Muscle layer of colon (tissue), 2 donors: Measurements from ENCODE around the gene COL15A1.

Source experiments
- H3K27ac ChIP-seq: one replicate; pipeline ENCODE4 v1.7.0; 2013; ENCODE audit warnings: low read depth, mild to moderate bottlenecking, low read length, moderate library complexity
- H3K27me3 ChIP-seq, 2 donors: one replicate each; pipeline ENCODE4 v1.7.0; 2013; ENCODE audit warnings: low read length in 2 of 2, mild to moderate bottlenecking in 2 of 2; ENCODE audit not compliant: insufficient read depth in 2 of 2, control insufficient read depth in 1 of 2
- H3K36me3 ChIP-seq: one replicate; pipeline ENCODE4 v1.7.0; 2013; ENCODE audit warnings: mild to moderate bottlenecking, low read length; ENCODE audit not compliant: insufficient read depth
- H3K4me1 ChIP-seq: one replicate; pipeline ENCODE4 v1.7.0; 2013; ENCODE audit warnings: mild to moderate bottlenecking, low read length; ENCODE audit not compliant: insufficient read depth
- H3K4me3 ChIP-seq, 2 donors: one replicate each; pipeline ENCODE4 v1.7.0; 2013; ENCODE audit warnings: low read length in 2 of 2, low read depth in 1 of 2, mild to moderate bottlenecking in 1 of 2, moderate library complexity in 1 of 2
- H3K9ac ChIP-seq: one replicate; pipeline ENCODE4 v1.7.0; 2013; ENCODE audit warnings: low read length
- H3K9me3 ChIP-seq: one replicate; pipeline ENCODE4 v1.7.0; 2013; ENCODE audit warnings: mild to moderate bottlenecking, low read length
- donor health status: abdominal sarcoma.
- donor health status: Adenocarcinoma of cecum.

The COL15A1 gene

GRCh38 chr9:98998441-98999151, 54.9 kb downstream of the COL15A1 start:
- H3K9ac ChIP-seq, result peak overlapping the region; percentile 37
- H3K4me1 ChIP-seq, result peaks cover 51% of the 10 kb centered on the region
- H3K27ac ChIP-seq, result peak overlapping the region; percentile 77
- peak overlapping the region in 1 of 2 donors; percentile 22 for H3K4me3 ChIP-seq
- peaks cover 37% of the 10 kb centered on the region for H3K36me3 ChIP-seq
- no peaks in the 10 kb centered on the region for H3K27me3 ChIP-seq
- H3K9me3 ChIP-seq, result no peaks in the 10 kb centered on the region

DNA sequence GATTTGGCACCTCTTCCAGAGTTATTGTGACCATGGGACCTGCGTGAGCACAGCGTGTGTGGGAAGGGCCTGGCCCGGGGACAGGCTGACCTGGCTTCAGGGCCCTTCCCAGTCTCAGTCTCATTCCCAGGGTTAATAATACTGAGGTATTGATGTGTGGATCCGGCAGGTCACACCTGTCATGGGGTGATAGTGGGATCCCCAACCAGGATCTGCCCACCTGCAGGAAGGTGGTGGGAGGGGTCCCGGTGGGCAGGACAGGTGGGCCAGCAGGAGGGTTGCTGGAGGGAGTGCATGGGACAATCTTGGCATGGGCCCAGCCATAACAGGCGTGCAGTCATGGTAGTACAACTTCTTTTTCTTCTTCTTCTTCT, 55.4 kb downstream of the COL15A1 start:
- Histone ChIP-seq H3K36me3 (peaks cover 42% of the 10 kb centered on the region), H3K4me1 (peaks cover 51% of the 10 kb centered on the region), H3K9ac (peak overlapping the region; percentile 37), H3K9me3 (no peaks in the 10 kb centered on the region), H3K27me3 (no peaks in the 10 kb centered on the region), H3K4me3 (peak overlapping the region in 1 of 2 donors; percentile 22), H3K27ac (peak overlapping the region; percentile 77)

DNA sequence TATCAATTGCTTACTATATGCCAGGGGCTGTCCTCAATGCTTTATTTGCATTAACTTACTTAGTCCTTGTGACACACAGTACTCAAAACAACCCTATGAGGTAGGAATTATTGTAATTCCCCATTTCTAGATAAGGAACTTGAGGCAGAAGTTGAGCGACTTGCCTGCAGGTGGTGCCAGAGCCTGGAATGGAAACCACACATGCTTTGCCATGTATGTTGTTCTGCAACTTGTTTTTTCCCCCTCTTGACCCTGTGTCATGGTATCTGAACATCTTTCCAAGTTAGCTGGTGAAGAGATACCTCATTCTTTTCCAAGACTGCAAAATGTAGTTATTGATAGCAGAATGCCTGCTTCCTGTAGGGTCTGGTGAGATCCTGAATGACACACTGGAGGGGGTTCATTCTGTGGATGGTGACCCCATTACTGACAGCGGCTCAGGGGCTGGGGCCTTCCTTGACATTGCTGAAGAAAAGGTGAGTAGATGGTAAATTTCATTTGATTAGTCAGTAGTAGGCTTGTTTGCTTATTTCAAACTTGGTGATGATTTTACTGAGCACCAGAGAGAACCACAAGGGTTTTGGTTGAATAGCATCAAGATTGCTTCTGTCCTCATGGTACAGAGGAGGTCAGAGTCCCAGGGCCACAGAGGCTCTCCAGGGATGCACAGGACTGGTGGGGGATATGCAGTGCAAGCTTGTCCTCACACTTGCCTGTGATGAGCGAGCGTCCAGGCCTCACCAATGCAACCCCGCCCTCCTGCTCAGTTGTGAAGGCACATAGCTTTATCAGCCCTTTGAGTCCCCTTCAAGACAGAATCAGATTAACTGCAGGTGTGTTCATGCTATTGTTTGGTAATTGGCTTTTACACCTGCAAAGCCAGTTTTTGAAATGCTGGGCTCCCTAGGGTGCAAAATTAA, 57.0 kb downstream of the COL15A1 start:
- Histone ChIP-seq H3K4me1 (peaks cover 35% of the 10 kb centered on the region), H3K9me3 (no peaks in the 10 kb centered on the region), H3K36me3 (peaks cover 53% of the 10 kb centered on the region), H3K9ac (no peak overlapping the region), H3K27me3 (no peaks in the 10 kb centered on the region), H3K27ac (no peak overlapping the region), H3K4me3 (no peak overlapping the region)

DNA sequence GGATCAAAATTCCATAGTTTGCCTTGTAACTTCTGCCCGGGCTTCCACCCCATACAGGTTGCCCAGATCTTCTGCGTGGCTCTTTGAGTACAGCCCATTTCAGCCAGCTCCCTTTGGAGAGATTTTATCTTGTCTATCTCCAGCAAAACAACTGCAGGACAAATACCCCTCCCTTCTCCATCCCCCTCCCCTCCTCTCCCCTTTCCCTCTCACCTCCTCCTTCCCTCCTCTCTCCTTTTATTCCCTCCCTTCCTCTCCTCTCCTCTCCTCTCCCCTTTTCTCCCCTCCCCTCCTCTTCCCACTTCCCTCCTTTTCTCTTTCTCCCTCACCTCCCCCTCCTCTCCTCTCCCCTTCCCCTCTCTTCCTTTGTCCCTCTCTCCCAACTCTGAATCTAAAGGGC, 58.2 kb downstream of the COL15A1 start:
- Histone ChIP-seq H3K9me3 (no peaks in the 10 kb centered on the region), H3K4me3 (no peak overlapping the region), H3K9ac (no peak overlapping the region), H3K4me1 (peaks cover 25% of the 10 kb centered on the region), H3K27me3 (no peaks in the 10 kb centered on the region), H3K27ac (no peak overlapping the region), H3K36me3 (peaks cover 59% of the 10 kb centered on the region)

GRCh38 chr9:99002706-99003105, 59.0 kb downstream of the COL15A1 start:
- Histone ChIP-seq H3K4me3 (no peak overlapping the region), H3K4me1 (peaks cover 17% of the 10 kb centered on the region), H3K9ac (no peak overlapping the region), H3K27ac (no peak overlapping the region), H3K27me3 (no peaks in the 10 kb centered on the region), H3K9me3 (no peaks in the 10 kb centered on the region), H3K36me3 (peaks cover 56% of the 10 kb centered on the region)

GRCh38 chr9:99003308-99003707, 59.6 kb downstream of the COL15A1 start:
- no peak overlapping the region for H3K27ac ChIP-seq
- no peaks in the 10 kb centered on the region for H3K27me3 ChIP-seq
- H3K4me1 ChIP-seq, result peaks cover 11% of the 10 kb centered on the region
- H3K9me3 ChIP-seq, result no peaks in the 10 kb centered on the region
- peaks cover 56% of the 10 kb centered on the region for H3K36me3 ChIP-seq
- H3K4me3 ChIP-seq, result no peak overlapping the region
- H3K9ac ChIP-seq, result no peak overlapping the region

GRCh38 chr9:99004115-99004514, 60.4 kb downstream of the COL15A1 start:
- H3K4me1 ChIP-seq, result peaks cover 3% of the 10 kb centered on the region
- no peak overlapping the region for H3K27ac ChIP-seq
- H3K4me3 ChIP-seq, result no peak overlapping the region
- no peak overlapping the region for H3K9ac ChIP-seq
- no peaks in the 10 kb centered on the region for H3K9me3 ChIP-seq
- H3K27me3 ChIP-seq, result no peaks in the 10 kb centered on the region
- peaks cover 56% of the 10 kb centered on the region for H3K36me3 ChIP-seq

- H3K9me3 ChIP-seq, result no peaks in the 10 kb centered on the region
- no peaks in the 10 kb centered on the region for H3K27me3 ChIP-seq
- H3K4me1 ChIP-seq, result no peaks in the 10 kb centered on the region
- no peak overlapping the region for H3K27ac ChIP-seq
- no peak overlapping the region for H3K9ac ChIP-seq
- H3K36me3 ChIP-seq, result peaks cover 56% of the 10 kb centered on the region
- no peak overlapping the region for H3K4me3 ChIP-seq
Observed at GRCh38 chr9:99004717-99005460, 61.2 kb downstream of the COL15A1 start.

DNA sequence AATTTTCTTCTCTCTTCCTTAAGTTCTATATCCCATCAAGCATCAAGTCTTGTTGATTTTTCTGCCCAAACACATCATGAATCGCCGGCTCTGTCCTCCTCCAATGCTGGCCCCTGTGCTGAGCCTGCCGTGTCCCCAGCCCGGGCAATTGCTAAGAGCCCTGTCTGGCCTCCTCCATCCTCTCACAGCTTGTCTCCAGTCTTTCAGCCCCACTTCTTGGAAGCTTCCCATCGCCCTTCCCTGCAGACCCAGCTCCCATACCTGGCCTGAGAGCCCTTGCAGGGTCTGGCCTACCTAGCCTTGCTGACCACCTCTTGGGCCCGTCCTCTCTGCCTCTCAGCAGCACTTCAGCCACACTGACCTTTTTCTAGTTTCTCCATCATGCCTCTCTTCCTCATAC, 61.9 kb downstream of the COL15A1 start:
- Histone ChIP-seq H3K4me1 (no peaks in the 10 kb centered on the region), H3K27me3 (no peaks in the 10 kb centered on the region), H3K9ac (no peak overlapping the region), H3K36me3 (peaks cover 56% of the 10 kb centered on the region), H3K9me3 (no peaks in the 10 kb centered on the region), H3K4me3 (no peak overlapping the region), H3K27ac (no peak overlapping the region)

- H3K4me1 ChIP-seq, result no peaks in the 10 kb centered on the region
- no peak overlapping the region for H3K4me3 ChIP-seq
- H3K9me3 ChIP-seq, result no peaks in the 10 kb centered on the region
- no peak overlapping the region for H3K27ac ChIP-seq
- no peaks in the 10 kb centered on the region for H3K27me3 ChIP-seq
- peaks cover 48% of the 10 kb centered on the region for H3K36me3 ChIP-seq
- no peak overlapping the region for H3K9ac ChIP-seq
Observed at GRCh38 chr9:99006511-99006910, 62.8 kb downstream of the COL15A1 start.

GRCh38 chr9:99006979-99007378, 63.3 kb downstream of the COL15A1 start:
- no peak overlapping the region for H3K27ac ChIP-seq

More at GRCh38 chr9:99006979-99007378, 63.3 kb downstream of the COL15A1 start:
- Histone ChIP-seq H3K4me3 (no peak overlapping the region), H3K4me1 (no peaks in the 10 kb centered on the region), H3K36me3 (peaks cover 44% of the 10 kb centered on the region), H3K9me3 (no peaks in the 10 kb centered on the region), H3K9ac (no peak overlapping the region), H3K27me3 (no peaks in the 10 kb centered on the region)
